ENCODE measurements around the gene PTPN3.

DNA sequence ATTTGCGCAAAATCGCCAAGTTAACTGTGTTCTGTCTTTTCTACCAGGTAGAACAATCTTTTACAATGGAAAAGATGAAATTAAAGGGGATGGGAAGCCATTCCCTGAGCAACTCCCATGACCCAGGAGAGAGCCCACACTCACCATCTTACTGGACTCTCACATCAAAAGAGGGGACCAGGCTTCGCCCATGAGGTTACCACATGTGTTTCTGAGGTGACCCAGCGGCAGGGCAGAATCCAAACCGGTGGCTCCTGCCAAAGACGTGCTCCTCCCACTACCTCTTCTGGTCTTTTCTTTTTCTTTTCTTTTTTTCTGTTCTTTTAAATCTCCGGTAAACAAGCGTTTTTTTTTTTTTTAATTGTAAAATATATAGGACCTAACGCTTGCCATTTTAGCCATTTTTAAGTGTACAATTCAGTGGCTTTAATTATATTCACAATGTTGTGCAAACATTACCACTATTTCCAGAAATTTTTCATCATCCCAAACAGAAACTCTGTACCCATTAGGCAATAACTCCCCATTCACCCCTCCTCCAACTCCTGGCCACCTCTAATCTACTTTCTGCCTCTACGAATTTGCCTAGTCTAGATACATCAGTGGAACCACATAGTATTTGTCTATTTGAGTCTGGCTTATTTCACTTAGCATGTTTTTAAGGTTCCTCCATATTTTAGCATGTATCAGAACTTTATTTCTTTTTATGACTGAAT is 19.3 kb downstream of the PTPN3 start:
- TF ChIP-seq, protein P1, sequence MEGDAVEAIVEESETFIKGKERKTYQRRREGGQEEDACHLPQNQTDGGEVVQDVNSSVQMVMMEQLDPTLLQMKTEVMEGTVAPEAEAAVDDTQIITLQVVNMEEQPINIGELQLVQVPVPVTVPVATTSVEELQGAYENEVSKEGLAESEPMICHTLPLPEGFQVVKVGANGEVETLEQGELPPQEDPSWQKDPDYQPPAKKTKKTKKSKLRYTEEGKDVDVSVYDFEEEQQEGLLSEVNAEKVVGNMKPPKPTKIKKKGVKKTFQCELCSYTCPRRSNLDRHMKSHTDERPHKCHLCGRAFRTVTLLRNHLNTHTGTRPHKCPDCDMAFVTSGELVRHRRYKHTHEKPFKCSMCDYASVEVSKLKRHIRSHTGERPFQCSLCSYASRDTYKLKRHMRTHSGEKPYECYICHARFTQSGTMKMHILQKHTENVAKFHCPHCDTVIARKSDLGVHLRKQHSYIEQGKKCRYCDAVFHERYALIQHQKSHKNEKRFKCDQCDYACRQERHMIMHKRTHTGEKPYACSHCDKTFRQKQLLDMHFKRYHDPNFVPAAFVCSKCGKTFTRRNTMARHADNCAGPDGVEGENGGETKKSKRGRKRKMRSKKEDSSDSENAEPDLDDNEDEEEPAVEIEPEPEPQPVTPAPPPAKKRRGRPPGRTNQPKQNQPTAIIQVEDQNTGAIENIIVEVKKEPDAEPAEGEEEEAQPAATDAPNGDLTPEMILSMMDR (conservative IDR thresholded peaks at IDR 0.05 in 1 of 2, IDR thresholded peaks at IDR 0.05 in 1 of 2; ENCODE audit: low read depth in 1 of 2, low read length in 2 of 2): no peak
- TF ChIP-seq EZH2 (IDR thresholded peaks at IDR 0.05; ENCODE audit: low read length, missing control alignments): no peak
